GM10266 (cell line): Measurements from ENCODE around the gene TYW3.
"Not testable (repeated sequence)": the region's sequence is repeated elsewhere in the genome, so short reads cannot be mapped to it uniquely, and the experiment has no call there.

Experiments used
- DNase-seq: peaks from one replicate; pipeline ENCODE4 v3.0.0; 2012; ENCODE audit errors: extremely low spot score
- TF ChIP-seq, protein P1 (sequence below): IDR thresholded peaks from 2 replicates; pipeline ENCODE4 v1.5.1; 2012; ENCODE audit warnings: mild to moderate bottlenecking, low read depth; ENCODE audit not compliant: control insufficient read depth, insufficient read depth; ENCODE audit errors: missing control alignments

Gene TYW3

DNA sequence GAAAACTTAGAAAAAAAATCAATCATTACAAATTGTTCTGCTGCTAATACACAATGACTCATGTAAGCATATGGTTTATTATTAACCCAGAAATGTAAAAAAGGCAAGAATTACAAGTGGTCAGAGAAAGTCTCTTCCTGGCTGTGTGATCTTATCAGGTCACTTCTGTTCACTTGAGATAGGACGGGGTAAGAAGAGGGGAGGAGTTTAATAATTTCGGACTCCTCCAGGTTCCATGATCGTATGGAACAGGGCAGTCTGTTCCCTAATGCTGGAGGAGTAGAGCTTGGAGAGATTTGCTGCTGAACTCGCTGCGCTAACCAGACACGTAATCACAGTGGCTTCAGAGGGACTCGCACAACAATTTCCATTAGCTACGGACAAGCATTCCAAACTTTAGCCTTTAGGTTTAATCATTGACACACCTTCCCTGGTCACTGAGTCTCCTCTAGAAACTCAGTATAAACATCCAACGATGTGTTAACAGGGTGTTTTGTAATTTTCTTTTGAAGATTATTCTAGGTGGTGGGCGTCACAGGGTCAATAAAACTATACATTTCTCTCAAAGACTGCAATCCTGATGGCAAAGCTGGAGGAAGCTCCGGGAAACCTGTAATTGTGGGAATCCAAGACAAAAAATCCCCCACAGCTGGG lies 1.4 kb upstream of the TYW3 start:
- TF ChIP-seq, protein P1, sequence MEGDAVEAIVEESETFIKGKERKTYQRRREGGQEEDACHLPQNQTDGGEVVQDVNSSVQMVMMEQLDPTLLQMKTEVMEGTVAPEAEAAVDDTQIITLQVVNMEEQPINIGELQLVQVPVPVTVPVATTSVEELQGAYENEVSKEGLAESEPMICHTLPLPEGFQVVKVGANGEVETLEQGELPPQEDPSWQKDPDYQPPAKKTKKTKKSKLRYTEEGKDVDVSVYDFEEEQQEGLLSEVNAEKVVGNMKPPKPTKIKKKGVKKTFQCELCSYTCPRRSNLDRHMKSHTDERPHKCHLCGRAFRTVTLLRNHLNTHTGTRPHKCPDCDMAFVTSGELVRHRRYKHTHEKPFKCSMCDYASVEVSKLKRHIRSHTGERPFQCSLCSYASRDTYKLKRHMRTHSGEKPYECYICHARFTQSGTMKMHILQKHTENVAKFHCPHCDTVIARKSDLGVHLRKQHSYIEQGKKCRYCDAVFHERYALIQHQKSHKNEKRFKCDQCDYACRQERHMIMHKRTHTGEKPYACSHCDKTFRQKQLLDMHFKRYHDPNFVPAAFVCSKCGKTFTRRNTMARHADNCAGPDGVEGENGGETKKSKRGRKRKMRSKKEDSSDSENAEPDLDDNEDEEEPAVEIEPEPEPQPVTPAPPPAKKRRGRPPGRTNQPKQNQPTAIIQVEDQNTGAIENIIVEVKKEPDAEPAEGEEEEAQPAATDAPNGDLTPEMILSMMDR = no peak
- DNase-seq = no peak

DNA sequence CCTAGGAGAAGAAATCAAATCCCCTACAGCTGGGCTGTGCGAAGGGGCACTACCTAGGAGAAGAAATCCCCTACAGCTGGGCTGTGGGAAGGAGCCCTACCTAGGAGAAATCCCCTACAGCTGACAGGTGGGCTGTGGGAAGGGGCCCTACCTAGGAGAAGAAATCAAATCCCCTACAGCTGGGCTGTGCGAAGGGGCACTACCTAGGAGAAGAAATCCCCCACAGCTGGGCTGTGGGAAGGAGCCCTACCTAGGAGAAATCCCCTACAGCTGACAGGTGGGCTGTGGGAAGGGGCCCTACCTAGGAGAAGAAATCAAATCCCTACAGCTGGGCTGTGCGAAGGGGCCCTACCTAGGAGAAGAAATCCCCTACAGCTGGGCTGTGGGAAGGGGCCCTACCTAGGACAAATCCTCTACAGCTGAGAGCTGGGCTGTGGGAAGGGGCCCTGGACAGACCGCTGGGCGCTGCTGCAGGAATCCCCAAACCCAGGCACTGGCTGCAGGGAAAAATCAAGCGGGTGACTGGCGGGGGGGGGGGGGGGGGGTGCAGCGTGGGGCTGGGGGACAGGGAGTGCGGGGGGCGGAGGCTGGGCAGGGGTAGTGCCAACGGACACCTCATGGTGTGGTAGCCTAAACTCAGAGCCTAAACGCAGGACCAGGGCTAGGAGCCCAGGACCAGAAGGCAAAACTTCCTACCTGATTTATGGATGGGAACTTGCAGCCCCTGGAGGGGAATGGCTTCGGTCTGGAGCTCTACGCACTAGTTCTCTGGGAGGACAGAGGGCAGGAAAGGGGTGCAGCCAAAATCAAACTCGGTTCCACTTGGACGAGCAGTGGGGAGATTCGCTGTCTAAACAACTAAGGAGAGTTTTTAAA lies 643 bp upstream of the TYW3 start:
- not testable (repeated sequence) for DNase-seq

DNA sequence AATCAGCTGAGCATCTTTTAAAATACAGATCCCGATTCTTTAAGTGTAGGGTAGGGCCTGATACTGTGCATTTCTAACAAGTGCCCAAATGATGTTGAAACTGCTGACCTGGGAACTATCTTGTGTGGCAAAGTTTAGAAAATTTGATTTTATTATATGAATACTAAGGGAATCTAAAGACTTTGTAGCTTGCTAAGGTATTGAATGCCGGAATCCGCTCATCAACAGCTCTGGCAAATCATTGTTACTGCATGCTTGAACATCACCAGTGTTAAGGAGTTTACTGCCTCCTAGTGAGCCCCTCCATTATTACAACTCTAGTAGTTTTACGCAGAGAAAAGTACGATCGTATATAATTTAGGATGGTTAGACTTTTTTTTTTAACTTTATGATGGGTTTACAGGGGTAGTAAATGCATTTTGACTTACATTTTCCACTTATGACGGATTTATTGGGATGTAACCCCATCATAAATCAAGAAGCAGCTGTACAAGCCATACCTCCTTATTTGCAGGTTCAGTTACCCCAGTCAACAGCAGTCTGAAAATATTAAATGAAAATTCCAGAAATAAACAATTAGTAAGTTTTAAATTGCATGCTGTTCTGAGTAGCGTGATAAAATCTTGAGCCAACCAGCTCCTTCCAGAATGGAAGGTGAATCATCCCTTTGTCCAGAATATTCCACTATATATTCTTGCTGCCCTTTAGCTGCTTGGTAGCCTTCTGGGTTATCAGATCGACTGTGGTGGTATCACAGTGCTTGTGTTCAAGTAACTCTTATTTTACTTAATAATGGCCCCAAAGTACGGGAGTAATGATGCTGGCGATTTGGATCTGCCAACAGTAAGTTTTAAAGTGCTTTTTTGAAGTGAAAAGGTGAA lies 892 bp downstream of the TYW3 start:
- TF ChIP-seq, protein P1 = peak; percentile 80
- peak; percentile 42 for DNase-seq

DNA sequence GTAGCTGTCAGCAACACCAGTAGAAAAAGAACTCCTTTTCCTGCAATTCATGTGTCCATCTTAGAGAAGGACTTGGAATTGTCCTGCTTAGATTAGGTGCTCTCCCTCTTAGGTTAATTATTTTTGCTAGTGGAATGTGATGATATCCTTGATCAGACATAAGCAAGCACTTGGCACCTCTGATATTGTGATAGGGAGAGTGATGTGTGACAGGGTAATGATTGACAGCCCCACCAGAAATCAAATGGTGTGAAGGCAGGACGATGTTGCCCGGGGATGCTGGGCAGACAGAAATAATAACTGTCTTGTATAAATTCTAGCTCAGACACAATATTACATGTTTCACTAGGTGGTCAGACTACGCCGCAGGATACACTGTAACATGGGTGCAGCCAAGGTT lies 4.4 kb downstream of the TYW3 start:
- DNase-seq = no peak
- TF ChIP-seq, protein P1 = no peak

DNA sequence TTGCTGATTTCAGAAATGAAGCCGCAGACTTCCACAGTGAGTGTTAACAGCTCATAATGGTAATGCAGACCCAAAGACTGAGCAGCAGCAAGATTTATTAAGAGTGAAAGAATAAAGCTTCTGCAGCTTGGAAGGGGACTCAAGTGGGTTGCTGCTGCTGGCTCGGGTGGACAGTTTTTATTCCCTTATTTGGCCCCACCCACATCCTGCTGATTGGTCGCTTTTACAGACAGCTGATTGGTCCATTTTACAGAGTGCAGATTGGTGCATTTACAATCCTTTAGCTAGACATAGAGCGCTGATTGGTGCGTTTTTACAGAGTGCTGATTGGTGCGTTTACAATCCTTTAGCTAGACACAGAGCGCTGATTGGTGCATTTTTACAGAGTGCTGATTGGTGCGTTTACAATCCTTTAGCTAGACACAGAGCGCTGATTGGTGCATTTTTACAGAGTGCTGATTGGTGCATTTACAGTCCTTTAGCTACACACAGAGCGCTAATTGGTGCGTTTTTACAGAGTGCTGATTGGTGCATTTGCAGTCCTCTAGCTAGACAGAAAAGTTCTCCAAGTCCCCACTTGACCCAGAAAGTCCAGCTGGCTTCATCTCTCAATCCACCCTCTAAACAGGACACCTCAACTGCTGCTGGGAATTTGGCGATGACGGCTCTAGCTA lies 7.5 kb downstream of the TYW3 start:
- DNase-seq = not testable (repeated sequence)

DNA sequence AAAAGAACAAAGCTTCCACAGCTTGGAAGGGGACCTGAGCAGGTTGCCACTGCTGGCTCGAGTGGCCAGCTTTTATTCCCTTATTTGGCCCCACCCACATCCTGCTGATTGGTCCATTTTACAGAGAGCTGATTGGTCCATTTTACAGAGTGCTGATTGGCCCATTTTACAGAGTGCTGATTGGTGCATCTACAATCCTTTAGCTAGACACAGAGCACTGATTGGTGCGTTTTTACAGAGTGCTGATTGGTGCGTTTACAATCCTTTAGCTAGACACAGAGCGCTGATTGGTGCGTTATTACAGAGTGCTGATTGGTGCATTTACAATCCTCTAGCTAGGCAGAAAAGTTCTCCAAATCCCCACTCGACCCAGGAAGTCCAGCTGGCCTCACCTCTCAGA lies 12.3 kb downstream of the TYW3 start:
- DNase-seq = not testable (repeated sequence)

DNA sequence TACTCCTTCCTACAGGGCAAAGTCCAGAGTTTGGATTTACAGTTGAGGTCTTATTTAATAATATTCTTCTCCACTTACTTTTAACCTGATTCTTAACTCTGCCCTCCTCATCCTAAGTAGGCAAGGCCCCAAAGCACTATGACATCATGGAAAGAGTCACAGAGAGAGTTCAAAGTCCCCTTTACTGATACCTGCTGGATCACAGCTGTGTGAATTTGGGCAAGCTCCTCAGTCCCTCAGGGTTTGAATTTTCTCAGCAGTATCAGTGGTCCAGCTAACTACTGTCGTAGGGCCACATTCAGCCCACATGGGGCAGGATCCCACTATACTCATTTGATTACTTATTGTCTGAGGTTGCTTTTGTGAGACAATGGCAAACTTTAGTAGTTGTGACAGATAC lies 16.0 kb downstream of the TYW3 start:
- peak; percentile 6 for DNase-seq
- TF ChIP-seq, protein P1 = no peak

DNA sequence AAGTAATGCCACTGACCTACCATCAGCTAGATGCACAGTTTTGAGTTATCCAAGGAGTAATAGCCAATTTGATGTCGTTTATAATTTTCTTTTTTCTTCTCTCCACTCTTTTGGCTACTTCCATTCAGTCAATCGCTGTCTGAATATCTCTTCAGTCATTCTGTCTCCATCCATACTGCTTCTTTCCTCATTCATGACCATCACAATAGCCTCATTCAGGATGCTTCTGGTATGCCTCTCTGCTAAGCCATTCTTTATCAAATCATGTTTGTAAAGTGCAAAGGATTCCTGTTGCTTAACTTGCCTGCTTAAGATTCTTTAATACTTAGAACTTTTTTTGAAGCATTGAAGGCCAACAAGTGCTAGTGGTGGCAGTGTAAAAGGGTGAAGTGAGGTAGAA lies 20.2 kb downstream of the TYW3 start:
- DNase-seq = no peak

More for the DNA sequence above, 20.2 kb downstream of the TYW3 start:
- TF ChIP-seq, protein P1 = no peak
